HepG2 (cell line): ENCODE measurements around the gene TMIGD2. TPM values are rescaled to one million over a fixed set of nuclear protein-coding genes. Genes with fewer than 3 reads are reported as not detected.

Source experiments
- ADNP ChIP-seq: sonication (generic); formaldehyde crosslinking; IDR thresholded peaks from 2 replicates; pipeline ENCODE4 v1.4.0; 2020; ENCODE audit warnings: missing genetic modification reagents
- ATAD3A ChIP-seq: sonication (generic); formaldehyde crosslinking; IDR thresholded peaks from 2 replicates; pipeline ENCODE4 v1.4.0; 2020; ENCODE audit warnings: missing genetic modification reagents
- ATF3 ChIP-seq: sonication (generic); formaldehyde crosslinking; IDR thresholded peaks from 2 replicates; pipeline ENCODE4 v1.4.0; 2020; ENCODE audit warnings: missing genetic modification reagents
- CCDC6 ChIP-seq: sonication (generic); formaldehyde crosslinking; IDR thresholded peaks from 2 replicates; pipeline ENCODE4 v1.8.1; 2022; ENCODE audit warnings: mild to moderate bottlenecking, missing genetic modification reagents, moderate library complexity
- CENPX ChIP-seq: sonication (generic); formaldehyde crosslinking; IDR thresholded peaks from 2 replicates; pipeline ENCODE4 v1.9.0; 2021; ENCODE audit warnings: mild to moderate bottlenecking, missing genetic modification reagents, moderate library complexity
- ELF4 ChIP-seq: sonication (generic); formaldehyde crosslinking; IDR thresholded peaks from 2 replicates; pipeline ENCODE4 v1.5.0; 2020; ENCODE audit warnings: missing genetic modification reagents, mild to moderate bottlenecking, moderate library complexity, borderline replicate concordance
- FOXP1 ChIP-seq, 2 experiments: fragments of 450-650 bp in 1 of 2; IDR thresholded peaks; 2 replicates each; pipeline ENCODE4 v1.6.1; 2017 to 2018; ENCODE audit warnings: antibody characterized with exemption in 1 of 2
- HOXD1 ChIP-seq: sonication (generic); formaldehyde crosslinking; IDR thresholded peaks from 2 replicates; pipeline ENCODE4 v1.5.0; 2020; ENCODE audit warnings: missing genetic modification reagents
- JUN ChIP-seq: sonication (generic); formaldehyde crosslinking; IDR thresholded peaks from 2 replicates; pipeline ENCODE4 v1.4.0; 2020; ENCODE audit warnings: mild to moderate bottlenecking, missing genetic modification reagents
- RBAK ChIP-seq: sonication (generic); formaldehyde crosslinking; IDR thresholded peaks from 2 replicates; pipeline ENCODE4 v1.5.1; 2020; ENCODE audit warnings: mild to moderate bottlenecking, missing genetic modification reagents
- SP2 ChIP-seq: sonication (generic); formaldehyde crosslinking; IDR thresholded peaks from 2 replicates; pipeline ENCODE4 v1.5.1; 2020; ENCODE audit warnings: mild to moderate bottlenecking, missing genetic modification reagents
- YEATS2 ChIP-seq: sonication (generic); formaldehyde crosslinking; IDR thresholded peaks from 2 replicates; pipeline ENCODE4 v1.4.0; 2020; ENCODE audit warnings: missing genetic modification reagents, borderline replicate concordance
- ZNF263 ChIP-seq: sonication (generic); formaldehyde crosslinking; IDR thresholded peaks from 2 replicates; pipeline ENCODE4 v1.4.0; 2020; ENCODE audit warnings: missing genetic modification reagents
- ZNF740 ChIP-seq: sonication (generic); formaldehyde crosslinking; IDR thresholded peaks from 2 replicates; pipeline ENCODE4 v1.4.0; 2020; ENCODE audit warnings: missing genetic modification reagents
- ZNF780A ChIP-seq: sonication (generic); formaldehyde crosslinking; IDR thresholded peaks from 2 replicates; pipeline ENCODE4 v1.8.0; 2022; ENCODE audit warnings: mild to moderate bottlenecking, missing genetic modification reagents, moderate library complexity
- ZNF781 ChIP-seq: sonication (generic); formaldehyde crosslinking; IDR thresholded peaks from 2 replicates; pipeline ENCODE4 v1.5.1; 2020; ENCODE audit warnings: borderline replicate concordance, mild to moderate bottlenecking, missing genetic modification reagents; ENCODE audit errors: not compliant biosample characterization
- polyA plus RNA-seq, 8 experiments: library from polyadenylated mRNA; depleted of rRNA in 3 of 8; stranded (reverse) in 7 of 8; unstranded in 1 of 8; fragments of >200 nt; fragmentation: Illumina TruSeq in 4 of 8; extraction: Trizol in 4 of 8; gene quantifications; 2 replicates each; pipeline versions ENCODE4 v1.2.1 to v1.2.3, GENCODE V29; 2011 to 2016; ENCODE audit warnings: low read depth in 4 of 8, missing spikeins in 1 of 8, mixed read lengths in 1 of 8; ENCODE audit not compliant: insufficient read depth in 1 of 8
- total RNA-seq, 5 experiments: library from RNA; depleted of rRNA; stranded (reverse); fragments of >200 nt; fragmentation: Illumina TruSeq; extraction: Trizol; gene quantifications; 2 replicates each; pipeline ENCODE4 v1.2.3, GENCODE V29; 2016; ENCODE audit warnings: low read depth in 1 of 5
- TF ChIP-seq, protein P1 (sequence below): sonication (generic); formaldehyde crosslinking; IDR thresholded peaks from 2 replicates; pipeline ENCODE4 v1.5.0; 2020; ENCODE audit warnings: mild to moderate bottlenecking, missing genetic modification reagents
- TF ChIP-seq, protein P2 (sequence below): sonication (generic); formaldehyde crosslinking; IDR thresholded peaks from 2 replicates; pipeline ENCODE4 v1.5.0; 2020; ENCODE audit warnings: mild to moderate bottlenecking, missing genetic modification reagents
- TF ChIP-seq, protein P3 (sequence below): sonication (generic); formaldehyde crosslinking; IDR thresholded peaks from 2 replicates; pipeline ENCODE4 v1.4.0; 2020; ENCODE audit warnings: missing genetic modification reagents
- TF ChIP-seq, protein P4 (sequence below): sonication (generic); formaldehyde crosslinking; IDR thresholded peaks from 2 replicates; pipeline ENCODE4 v1.4.0; 2020; ENCODE audit warnings: missing genetic modification reagents; ENCODE audit errors: not compliant biosample characterization

TMIGD2 gene
- total and polyA plus RNA-seq, 2 of the 13 experiments (the other 11 are each of a cell fraction or from before 2014, with no cell fraction given) = 0.11 to 1.0 TPM

- TF ChIP-seq, protein P1, sequence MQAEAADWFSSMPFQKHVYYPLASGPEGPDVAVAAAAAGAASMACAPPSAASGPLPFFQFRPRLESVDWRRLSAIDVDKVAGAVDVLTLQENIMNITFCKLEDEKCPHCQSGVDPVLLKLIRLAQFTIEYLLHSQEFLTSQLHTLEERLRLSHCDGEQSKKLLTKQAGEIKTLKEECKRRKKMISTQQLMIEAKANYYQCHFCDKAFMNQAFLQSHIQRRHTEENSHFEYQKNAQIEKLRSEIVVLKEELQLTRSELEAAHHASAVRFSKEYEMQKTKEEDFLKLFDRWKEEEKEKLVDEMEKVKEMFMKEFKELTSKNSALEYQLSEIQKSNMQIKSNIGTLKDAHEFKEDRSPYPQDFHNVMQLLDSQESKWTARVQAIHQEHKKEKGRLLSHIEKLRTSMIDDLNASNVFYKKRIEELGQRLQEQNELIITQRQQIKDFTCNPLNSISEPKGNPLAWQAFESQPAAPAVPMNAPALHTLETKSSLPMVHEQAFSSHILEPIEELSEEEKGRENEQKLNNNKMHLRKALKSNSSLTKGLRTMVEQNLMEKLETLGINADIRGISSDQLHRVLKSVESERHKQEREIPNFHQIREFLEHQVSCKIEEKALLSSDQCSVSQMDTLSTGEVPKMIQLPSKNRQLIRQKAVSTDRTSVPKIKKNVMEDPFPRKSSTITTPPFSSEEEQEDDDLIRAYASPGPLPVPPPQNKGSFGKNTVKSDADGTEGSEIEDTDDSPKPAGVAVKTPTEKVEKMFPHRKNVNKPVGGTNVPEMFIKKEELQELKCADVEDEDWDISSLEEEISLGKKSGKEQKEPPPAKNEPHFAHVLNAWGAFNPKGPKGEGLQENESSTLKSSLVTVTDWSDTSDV = peak; percentile 68; the same call in 1 of the 2 replicates
- TF ChIP-seq, protein P2, sequence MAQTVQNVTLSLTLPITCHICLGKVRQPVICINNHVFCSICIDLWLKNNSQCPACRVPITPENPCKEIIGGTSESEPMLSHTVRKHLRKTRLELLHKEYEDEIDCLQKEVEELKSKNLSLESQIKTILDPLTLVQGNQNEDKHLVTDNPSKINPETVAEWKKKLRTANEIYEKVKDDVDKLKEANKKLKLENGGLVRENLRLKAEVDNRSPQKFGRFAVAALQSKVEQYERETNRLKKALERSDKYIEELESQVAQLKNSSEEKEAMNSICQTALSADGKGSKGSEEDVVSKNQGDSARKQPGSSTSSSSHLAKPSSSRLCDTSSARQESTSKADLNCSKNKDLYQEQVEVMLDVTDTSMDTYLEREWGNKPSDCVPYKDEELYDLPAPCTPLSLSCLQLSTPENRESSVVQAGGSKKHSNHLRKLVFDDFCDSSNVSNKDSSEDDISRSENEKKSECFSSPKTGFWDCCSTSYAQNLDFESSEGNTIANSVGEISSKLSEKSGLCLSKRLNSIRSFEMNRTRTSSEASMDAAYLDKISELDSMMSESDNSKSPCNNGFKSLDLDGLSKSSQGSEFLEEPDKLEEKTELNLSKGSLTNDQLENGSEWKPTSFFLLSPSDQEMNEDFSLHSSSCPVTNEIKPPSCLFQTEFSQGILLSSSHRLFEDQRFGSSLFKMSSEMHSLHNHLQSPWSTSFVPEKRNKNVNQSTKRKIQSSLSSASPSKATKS (CRISPR knock-in tag) = no peak
- TF ChIP-seq ZNF263 (CRISPR knock-in tag) (no peak; the same call in 1 of the 2 replicates), ATF3 (CRISPR knock-in tag) (peak; percentile 98), ZNF740 (CRISPR knock-in tag) (no peak), CENPX (CRISPR knock-in tag) (no peak), CCDC6 (0 out of 2 replicates have a peak, but pooled peaks have one; percentile 63), ZNF780A (CRISPR knock-in tag) (no peak; the same call in 1 of the 2 replicates), ADNP (CRISPR knock-in tag) (no peak), JUN (CRISPR knock-in tag) (peak; percentile 93), ELF4 (CRISPR knock-in tag) (peak; percentile 91; the same call in 1 of the 2 replicates), SP2 (CRISPR knock-in tag) (peak; percentile 32; the same call in 1 of the 2 replicates), ATAD3A (CRISPR knock-in tag) (no peak), HOXD1 (CRISPR knock-in tag) (0 out of 2 replicates have a peak, but pooled peaks have one; percentile 21), RBAK (CRISPR knock-in tag) (no peak), FOXP1 (IDR thresholded peaks at IDR 0.05) (no peak), FOXP1 (CRISPR knock-in tag; IDR thresholded peaks at IDR 0.05) (peak; percentile 69), YEATS2 (peak; percentile 85; the same call in 1 of the 2 replicates), ZNF781 (CRISPR knock-in tag) (no peak)
- TF ChIP-seq, protein P3, sequence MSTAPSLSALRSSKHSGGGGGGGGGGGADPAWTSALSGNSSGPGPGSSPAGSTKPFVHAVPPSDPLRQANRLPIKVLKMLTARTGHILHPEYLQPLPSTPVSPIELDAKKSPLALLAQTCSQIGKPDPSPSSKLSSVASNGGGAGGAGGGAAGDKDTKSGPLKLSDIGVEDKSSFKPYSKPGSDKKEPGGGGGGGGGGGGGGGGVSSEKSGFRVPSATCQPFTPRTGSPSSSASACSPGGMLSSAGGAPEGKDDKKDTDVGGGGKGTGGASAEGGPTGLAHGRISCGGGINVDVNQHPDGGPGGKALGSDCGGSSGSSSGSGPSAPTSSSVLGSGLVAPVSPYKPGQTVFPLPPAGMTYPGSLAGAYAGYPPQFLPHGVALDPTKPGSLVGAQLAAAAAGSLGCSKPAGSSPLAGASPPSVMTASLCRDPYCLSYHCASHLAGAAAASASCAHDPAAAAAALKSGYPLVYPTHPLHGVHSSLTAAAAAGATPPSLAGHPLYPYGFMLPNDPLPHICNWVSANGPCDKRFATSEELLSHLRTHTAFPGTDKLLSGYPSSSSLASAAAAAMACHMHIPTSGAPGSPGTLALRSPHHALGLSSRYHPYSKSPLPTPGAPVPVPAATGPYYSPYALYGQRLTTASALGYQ = 0 out of 2 replicates have a peak, but pooled peaks have one; percentile 36
- TF ChIP-seq, protein P4, sequence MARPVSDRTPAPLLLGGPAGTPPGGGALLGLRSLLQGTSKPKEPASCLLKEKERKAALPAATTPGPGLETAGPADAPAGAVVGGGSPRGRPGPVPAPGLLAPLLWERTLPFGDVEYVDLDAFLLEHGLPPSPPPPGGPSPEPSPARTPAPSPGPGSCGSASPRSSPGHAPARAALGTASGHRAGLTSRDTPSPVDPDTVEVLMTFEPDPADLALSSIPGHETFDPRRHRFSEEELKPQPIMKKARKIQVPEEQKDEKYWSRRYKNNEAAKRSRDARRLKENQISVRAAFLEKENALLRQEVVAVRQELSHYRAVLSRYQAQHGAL (CRISPR knock-in tag) = no peak
These were observed 8.3 kb upstream of the TMIGD2 start (continued) for GRCh38 chr19:4310247-4311121.
